Osteocyte (in vitro differentiated cells): ENCODE data around the gene RNF5. TPM values are rescaled to one million over a fixed set of nuclear protein-coding genes. Genes with fewer than 3 reads are reported as not detected.

Source experiments
- DNase-seq: peaks from one replicate; pipeline ENCODE4 v3.0.0; 2021; ENCODE audit warnings: mixed read lengths; ENCODE audit not compliant: unreplicated experiment; ENCODE audit errors: extremely low spot score
- H3K27ac Mint-ChIP-seq: one replicate; pipeline ENCODE4 v1.8.0; 2021; ENCODE audit warnings: mild to moderate bottlenecking, mixed read lengths; ENCODE audit not compliant: unreplicated experiment
- H3K27me3 Mint-ChIP-seq: one replicate; pipeline ENCODE4 v1.8.0; 2021; ENCODE audit warnings: mixed read lengths; ENCODE audit not compliant: unreplicated experiment
- H3K36me3 Mint-ChIP-seq: one replicate; pipeline ENCODE4 v1.8.0; 2021; ENCODE audit warnings: mixed read lengths; ENCODE audit not compliant: unreplicated experiment
- H3K4me1 Mint-ChIP-seq: one replicate; pipeline ENCODE4 v1.8.0; 2021; ENCODE audit warnings: mixed read lengths; ENCODE audit not compliant: unreplicated experiment
- H3K4me3 Mint-ChIP-seq: one replicate; pipeline ENCODE4 v1.8.0; 2021; ENCODE audit warnings: mild to moderate bottlenecking, moderate library complexity, mixed read lengths; ENCODE audit not compliant: unreplicated experiment
- H3K9me3 Mint-ChIP-seq: one replicate; pipeline ENCODE4 v1.8.0; 2021; ENCODE audit warnings: mixed read lengths; ENCODE audit not compliant: unreplicated experiment
- total RNA-seq: library from RNA; stranded (reverse); gene quantifications from 2 replicates; pipeline ENCODE4 v1.2.1, GENCODE V29; 2021
- TF ChIP-seq, protein P1 (sequence below): fragments of 200-600 bp; sonication (generic); IDR thresholded peaks from 2 replicates; pipeline ENCODE4 v1.5.0; 2021; ENCODE audit warnings: antibody characterized with exemption, mild to moderate bottlenecking, moderate library complexity

Gene RNF5
- total RNA-seq, 1 donor from 2014 or later, result 51.6 TPM

DNA sequence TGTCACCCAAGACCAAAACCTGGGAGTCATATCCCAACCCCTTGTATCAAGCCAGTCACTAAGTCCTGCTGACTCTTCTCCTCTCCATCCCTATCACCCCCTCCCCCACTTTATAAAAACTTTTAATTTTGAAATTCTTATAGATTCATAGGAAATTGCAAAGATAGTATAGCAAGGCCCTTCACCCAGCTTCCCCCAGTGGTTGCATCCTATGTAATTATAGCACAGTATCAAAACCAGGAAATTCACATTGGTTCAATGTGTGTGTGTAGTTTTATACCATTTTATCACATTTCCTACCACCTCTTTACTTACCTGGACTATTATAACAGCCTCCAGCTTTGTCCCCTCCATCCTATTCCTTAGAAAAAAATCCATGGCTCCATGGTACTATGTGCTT is 20.2 kb upstream of the RNF5 start:
- no peak for DNase-seq
- Mint-ChIP-seq H3K36me3 (peaks cover 23% of the 10 kb centered on the region), H3K4me3 (no peak overlapping the region), H3K4me1 (peaks cover 16% of the 10 kb centered on the region), H3K27ac (no peak overlapping the region), H3K27me3 (no peaks in the 10 kb centered on the region), H3K9me3 (no peaks in the 10 kb centered on the region)
- TF ChIP-seq, protein P1, sequence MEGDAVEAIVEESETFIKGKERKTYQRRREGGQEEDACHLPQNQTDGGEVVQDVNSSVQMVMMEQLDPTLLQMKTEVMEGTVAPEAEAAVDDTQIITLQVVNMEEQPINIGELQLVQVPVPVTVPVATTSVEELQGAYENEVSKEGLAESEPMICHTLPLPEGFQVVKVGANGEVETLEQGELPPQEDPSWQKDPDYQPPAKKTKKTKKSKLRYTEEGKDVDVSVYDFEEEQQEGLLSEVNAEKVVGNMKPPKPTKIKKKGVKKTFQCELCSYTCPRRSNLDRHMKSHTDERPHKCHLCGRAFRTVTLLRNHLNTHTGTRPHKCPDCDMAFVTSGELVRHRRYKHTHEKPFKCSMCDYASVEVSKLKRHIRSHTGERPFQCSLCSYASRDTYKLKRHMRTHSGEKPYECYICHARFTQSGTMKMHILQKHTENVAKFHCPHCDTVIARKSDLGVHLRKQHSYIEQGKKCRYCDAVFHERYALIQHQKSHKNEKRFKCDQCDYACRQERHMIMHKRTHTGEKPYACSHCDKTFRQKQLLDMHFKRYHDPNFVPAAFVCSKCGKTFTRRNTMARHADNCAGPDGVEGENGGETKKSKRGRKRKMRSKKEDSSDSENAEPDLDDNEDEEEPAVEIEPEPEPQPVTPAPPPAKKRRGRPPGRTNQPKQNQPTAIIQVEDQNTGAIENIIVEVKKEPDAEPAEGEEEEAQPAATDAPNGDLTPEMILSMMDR, result no peak

DNA sequence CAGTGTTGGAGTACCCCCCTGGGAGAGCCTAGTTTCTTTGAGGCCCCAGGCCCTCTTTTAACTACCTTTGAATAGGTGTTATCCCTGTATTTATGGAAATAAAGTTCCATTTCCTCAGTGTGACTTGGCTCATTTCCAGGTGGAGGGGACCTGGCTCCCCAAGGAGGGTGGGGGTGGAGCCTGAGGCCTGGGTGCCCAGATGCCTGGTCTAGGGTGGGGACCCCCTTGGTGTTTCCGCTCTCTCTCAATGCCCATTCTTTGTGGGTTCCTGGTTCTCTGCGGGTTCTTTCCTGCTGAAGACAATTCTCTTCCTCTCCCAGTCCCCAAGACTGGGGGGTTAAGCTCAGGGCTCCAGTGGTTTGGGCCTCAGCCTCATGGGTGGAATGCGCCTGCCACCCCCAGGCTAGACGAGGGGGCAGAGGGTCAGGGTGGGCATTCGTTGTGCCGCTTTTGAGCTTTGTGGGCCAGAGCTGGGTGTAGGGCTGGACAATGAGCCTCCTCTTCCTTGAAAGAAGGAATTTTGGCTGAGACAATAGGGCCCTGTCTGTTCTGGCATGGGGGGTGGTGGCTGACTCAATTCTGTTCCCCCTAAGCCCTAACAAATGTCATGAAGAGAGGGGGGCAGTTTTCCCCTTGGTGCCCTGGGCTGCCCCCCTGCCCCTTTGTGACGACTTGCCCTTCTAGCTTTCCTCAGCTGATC is 14.5 kb upstream of the RNF5 start:
- H3K4me1 Mint-ChIP-seq, result peaks cover 1% of the 10 kb centered on the region
- H3K9me3 Mint-ChIP-seq, result no peaks in the 10 kb centered on the region
- peaks cover 29% of the 10 kb centered on the region for H3K36me3 Mint-ChIP-seq
- no peaks in the 10 kb centered on the region for H3K27me3 Mint-ChIP-seq
- H3K4me3 Mint-ChIP-seq, result no peak overlapping the region
- no peak for DNase-seq
- no peak overlapping the region for H3K27ac Mint-ChIP-seq
- TF ChIP-seq, protein P1, result no peak

DNA sequence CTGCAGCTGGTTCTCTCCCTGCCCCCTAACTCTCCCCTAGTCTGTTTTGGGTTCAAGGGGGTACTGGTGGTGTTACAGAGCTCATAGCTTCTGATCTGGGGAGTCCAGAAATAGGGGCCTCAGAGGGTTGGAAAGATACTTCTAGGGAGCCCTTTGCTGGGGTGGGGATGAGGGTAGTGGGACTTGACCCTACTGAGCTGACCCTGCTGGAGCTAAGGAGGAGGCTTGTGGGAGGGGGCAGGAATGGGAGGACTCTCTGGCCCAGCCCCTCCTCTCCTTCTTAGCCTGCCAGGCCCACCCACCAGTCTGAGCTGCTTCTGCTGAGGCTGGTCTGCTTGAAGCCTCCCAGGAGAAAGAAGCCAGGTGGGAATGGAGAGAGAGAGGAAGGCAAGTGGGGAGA is 13.9 kb upstream of the RNF5 start, which contains the start of gene EGFL8:
EGFL8 (plus strand) TSS at position 301 of the 400 bp plus-strand sequence. CDS start 1,571 bp downstream, outside the sequence.
- TF ChIP-seq, protein P1, result no peak
- no peak for DNase-seq

DNA sequence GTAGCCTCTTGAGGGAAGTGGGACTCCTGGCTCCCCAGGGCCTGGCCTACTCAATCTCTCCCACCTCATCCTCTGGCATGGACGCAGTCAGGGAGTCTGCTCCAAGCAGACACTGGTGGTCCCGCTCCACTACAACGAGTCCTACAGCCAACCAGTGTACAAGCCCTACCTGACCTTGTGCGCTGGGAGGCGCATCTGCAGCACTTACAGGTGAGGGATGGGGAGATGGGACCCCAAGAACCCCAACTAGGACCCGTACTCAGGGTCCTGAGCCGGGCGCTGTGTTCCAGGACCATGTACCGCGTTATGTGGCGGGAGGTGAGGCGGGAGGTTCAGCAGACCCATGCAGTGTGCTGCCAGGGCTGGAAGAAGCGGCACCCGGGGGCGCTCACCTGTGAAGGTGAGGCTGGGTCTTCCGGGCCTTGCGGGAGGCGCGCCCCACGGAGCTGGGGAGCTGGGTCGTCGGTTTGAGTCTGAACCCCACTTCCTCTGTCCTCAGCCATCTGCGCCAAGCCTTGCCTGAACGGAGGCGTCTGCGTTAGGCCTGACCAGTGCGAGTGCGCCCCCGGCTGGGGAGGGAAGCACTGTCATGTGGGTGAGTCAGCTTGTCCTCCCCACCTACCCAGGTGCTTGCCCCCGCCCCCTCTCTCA is 11.7 kb upstream of the RNF5 start:
- peaks cover 3% of the 10 kb centered on the region for H3K4me1 Mint-ChIP-seq
- no peaks in the 10 kb centered on the region for H3K9me3 Mint-ChIP-seq
- H3K4me3 Mint-ChIP-seq, result no peak overlapping the region
- no peak for DNase-seq
- no peaks in the 10 kb centered on the region for H3K27me3 Mint-ChIP-seq
- TF ChIP-seq, protein P1, result no peak
- H3K27ac Mint-ChIP-seq, result no peak overlapping the region
- peaks cover 49% of the 10 kb centered on the region for H3K36me3 Mint-ChIP-seq

More for the DNA sequence above, 13.9 kb upstream of the RNF5 start, which contains the start of gene EGFL8:
- no peaks in the 10 kb centered on the region for H3K9me3 Mint-ChIP-seq
- peaks cover 3% of the 10 kb centered on the region for H3K4me1 Mint-ChIP-seq
- H3K4me3 Mint-ChIP-seq, result no peak within 1 kb of the TSS
- no peaks in the 10 kb centered on the region for H3K27me3 Mint-ChIP-seq
- peaks cover 31% of the 10 kb centered on the region for H3K36me3 Mint-ChIP-seq
- no peak within 1 kb of the TSS for H3K27ac Mint-ChIP-seq

DNA sequence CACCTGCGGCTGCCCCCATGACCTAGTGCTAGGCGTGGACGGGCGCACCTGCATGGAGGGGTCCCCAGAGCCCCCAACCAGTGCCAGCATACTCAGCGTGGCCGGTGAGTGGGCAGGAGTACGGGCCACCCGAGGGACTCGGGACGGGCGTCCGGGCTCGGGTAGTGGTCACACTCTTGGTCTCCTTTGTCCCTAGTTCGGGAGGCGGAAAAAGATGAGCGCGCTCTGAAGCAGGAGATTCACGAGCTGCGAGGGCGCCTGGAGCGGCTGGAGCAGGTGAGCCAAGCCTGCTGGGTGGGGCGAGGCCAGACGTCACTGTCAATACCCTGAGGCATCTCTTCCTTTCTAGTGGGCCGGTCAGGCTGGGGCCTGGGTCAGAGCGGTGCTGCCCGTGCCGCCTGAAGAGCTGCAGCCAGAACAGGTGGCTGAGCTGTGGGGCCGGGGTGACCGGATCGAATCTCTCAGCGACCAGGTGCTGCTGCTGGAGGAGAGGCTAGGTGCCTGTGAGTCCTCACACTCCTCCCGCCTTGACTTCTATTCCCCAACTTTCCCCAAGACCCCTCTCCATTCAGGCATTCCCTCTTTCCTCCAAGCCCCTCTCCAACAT is 10.9 kb upstream of the RNF5 start:
- peaks cover 3% of the 10 kb centered on the region for H3K4me1 Mint-ChIP-seq
- TF ChIP-seq, protein P1, result no peak
- DNase-seq, result no peak
- H3K4me3 Mint-ChIP-seq, result no peak overlapping the region
- peak overlapping the region; percentile 35 for H3K27ac Mint-ChIP-seq
- H3K9me3 Mint-ChIP-seq, result no peaks in the 10 kb centered on the region
- no peaks in the 10 kb centered on the region for H3K27me3 Mint-ChIP-seq
- peaks cover 49% of the 10 kb centered on the region for H3K36me3 Mint-ChIP-seq
